HG02943 (cell line): ENCODE measurements around the gene RPS13.
A peak's percentile ranks its signal among the peaks of the same experiment; 100 is the strongest.
"Not testable (repeated sequence)": the region's sequence is repeated elsewhere in the genome, so short reads cannot be mapped to it uniquely, and the experiment has no call there.

Experiments used
- ATAC-seq: cut with Tn5 transposase; IDR thresholded peaks from one replicate; pipeline ENCODE4 v1.9.1; 2021; ENCODE audit warnings: mild to moderate bottlenecking, low read depth, moderate library complexity; ENCODE audit not compliant: unreplicated experiment

The RPS13 gene

GRCh38 chr11:17077520-17078401 is at the start of gene RPS13:
Gene RPS13, minus strand, starts transcription at chr11:17077667. Its CDS starts 26 bp downstream, at chr11:17077641.
- peak; percentile 97 for ATAC-seq

- no peak for ATAC-seq
Measured at GRCh38 chr11:17121981-17122380, 44.5 kb upstream of the RPS13 start.

DNA sequence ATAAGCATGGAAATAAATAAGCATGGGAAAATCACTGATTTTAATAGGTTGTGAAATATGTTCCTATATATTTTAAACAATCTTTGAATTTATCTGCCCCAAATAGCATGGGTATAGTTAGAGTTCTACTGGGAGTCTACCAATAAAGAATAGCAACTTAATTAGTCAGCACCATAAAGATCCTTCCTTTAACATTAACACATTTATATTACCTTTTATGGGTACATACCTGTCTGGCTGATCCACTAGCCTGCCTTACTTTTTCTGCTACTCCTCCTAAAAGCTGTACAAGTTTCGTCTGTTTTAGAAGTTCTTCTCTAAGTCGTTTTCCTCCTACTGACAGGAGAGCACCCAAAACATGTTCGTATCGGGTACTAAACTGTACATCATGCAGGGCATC is 39.8 kb upstream of the RPS13 start:
- no peak for ATAC-seq

DNA sequence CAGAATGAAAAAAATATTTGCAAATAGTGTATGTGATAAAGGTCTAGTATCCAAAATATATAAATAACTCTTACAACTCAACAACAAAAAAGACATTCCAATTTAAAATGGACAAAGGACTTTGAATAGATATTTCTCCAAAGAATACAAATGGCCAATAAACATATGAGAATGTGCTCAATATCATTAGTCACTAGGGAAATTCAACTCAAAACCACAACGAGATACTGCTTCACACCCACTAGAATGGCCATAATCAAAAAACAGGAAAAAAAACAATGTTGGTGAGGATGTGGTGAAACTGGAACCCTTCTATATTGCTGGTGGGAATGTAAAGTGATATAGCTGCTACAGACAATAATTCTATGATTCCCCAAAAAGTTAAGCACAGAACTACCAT is 38.6 kb upstream of the RPS13 start:
- ATAC-seq = no peak

DNA sequence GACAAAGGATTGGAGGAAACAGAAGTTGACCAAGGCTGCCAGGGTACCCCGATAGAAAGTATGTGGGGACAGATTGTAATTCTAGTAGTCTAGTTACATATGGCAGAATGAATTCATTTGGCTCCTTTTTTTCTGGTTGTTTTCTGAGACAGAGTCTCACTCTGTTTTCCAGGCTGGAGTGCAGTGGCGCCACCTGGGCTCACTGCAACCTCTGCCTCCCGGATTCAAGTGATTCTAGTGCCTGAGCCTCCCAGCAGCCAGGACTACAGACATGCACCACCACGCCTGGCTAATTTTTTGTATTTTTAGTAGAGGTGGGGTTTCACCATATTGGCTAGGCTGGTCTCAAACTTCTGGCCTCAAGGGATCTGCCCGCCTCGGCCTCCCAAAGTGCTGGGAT is 30.3 kb upstream of the RPS13 start:
- not testable (repeated sequence) for ATAC-seq

DNA sequence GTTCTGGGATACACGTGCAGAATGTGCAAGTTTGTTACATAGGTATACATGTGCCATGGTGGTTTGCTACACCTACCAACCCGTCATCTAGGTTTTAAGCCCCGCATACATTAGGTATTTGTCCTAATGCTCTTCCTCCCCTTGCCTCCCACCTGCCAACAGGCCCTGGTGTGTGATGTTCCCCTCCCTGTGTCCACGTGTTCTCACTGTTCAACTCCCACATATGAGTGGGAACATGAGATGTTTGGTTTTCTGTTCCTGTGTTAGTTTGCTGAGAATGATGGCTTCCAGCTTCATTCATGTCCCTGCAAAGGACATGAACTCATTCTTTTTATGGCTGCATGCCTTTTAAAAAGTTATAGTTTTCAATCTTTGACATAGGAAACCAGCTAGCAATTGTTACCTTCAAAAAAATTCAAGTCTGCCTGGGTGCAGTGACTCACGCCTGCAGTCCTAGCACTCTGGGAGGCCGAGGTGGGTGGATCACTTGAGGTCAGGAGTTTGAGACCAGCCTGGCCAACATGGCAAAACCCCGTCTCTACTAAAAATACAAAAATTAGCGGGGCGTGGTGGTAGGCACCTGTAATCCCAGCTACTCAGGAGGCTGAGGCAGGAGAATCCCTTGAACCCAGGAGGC is 28.1 kb upstream of the RPS13 start:
- not testable (repeated sequence) for ATAC-seq

DNA sequence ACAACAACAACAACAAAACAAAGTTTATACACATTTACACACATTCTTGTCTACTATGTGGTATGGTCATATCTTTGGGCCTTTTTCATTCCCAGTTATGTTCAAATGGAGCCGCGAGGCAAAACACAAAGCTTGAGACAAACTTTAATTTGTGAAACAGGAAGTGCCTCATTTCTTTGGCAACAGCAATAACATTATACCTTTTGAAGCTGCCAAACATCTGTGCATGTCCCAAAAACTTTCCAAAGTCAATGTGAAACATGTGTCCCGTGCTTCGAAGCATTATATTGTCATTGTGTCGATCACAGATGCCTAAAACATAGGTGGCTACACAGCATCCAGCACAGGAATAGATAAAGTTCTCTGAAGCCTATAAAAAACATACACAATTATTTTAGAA is 25.0 kb upstream of the RPS13 start:
- no peak for ATAC-seq

DNA sequence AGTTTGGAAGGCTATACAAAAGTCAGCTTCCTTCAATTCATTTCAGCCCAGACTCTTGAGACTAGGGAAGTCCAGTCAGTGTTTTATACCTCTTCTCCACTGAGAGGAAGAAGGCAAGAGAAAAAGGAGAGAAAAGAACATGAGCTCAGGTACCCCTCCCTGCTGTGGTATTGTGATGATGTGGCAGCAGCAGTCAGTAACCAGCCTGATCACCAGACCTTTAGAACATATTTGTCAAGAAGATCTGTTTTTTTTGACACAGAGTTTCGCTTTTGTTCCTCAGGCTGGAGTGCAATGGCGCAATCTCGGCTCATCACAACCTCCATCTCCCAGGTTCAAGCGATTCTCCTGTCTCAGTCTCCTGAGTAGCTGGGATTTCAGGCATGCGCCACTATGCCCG is 21.2 kb upstream of the RPS13 start:
- no peak for ATAC-seq

- ATAC-seq = no peak
Measured at GRCh38 chr11:17098038-17098437, 20.6 kb upstream of the RPS13 start.

GRCh38 chr11:17085976-17086375 is 8.5 kb upstream of the RPS13 start:
- not testable (repeated sequence) for ATAC-seq

GRCh38 chr11:17077240-17077519 is 287 bp downstream of the RPS13 start:
- ATAC-seq = peak; percentile 16

- ATAC-seq = no peak
Measured at GRCh38 chr11:17076517-17077239, 789 bp downstream of the RPS13 start.

DNA sequence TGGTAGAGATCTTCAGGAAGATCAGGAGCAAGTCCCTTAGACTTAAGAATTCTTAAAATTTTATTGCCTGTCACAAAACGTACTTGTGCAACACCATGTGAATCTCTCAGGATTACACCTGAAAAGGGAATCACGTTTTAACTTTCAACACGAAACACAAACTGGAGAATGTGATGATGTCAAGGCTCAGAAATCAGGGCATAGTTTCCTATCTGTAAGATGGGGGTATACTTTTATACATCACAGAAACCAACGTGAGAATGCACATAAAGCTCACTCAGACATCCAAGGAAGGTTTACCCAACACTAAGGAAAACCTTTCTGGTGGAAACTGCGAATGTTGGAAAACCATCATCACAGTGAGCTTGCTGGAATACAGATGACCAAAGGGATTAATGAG is 2.0 kb downstream of the RPS13 start:
- no peak for ATAC-seq

DNA sequence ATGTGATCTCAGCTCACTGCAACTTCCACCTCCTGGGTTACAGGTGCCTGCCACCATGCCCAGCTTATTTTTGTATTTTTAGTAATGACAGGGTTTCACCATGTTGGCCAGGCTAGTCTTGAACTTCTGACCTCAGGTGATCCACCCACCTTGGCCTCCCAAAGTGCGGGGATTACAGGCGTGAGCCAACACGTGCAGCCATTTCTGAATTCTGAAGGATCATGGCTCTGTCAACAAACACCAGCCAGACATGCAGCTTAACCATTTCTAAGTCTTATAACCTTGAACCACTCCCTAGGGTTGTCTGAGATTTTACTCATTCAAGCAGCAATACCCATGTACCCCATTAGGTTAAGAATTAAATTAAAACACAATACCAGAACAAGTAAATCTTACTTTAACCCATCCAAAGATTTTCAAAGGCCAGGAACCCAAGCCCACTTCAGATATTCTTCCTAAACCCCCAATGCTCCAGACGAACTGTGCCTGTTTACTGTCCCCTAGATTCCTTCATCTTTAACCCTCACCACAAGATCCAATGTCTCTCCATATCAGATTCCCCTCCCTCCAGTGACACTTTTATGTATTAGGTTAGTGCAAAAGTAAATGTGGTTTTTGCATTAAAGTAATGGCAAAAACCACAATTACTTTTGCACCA is 4.0 kb downstream of the RPS13 start:
- no peak for ATAC-seq

DNA sequence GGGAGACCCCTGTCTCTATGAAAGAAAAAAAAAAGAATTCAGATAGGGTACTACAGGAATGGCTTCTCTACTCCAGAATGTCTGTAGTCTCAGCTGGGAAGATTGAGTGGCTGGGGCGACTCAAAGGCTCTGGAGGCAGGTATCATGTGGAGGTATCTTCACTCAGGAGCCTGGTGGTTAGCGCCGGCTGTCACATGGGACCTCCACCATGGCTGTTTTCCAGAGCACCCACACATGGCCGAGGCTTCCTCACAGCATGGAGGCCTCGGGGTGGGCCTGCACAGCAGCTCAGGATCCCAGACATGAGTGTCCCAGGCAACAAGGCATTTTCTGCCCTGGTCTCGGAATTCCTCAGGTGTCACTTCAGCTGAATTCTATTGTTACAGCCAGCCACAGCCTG is 10.1 kb downstream of the RPS13 start:
- no peak for ATAC-seq

DNA sequence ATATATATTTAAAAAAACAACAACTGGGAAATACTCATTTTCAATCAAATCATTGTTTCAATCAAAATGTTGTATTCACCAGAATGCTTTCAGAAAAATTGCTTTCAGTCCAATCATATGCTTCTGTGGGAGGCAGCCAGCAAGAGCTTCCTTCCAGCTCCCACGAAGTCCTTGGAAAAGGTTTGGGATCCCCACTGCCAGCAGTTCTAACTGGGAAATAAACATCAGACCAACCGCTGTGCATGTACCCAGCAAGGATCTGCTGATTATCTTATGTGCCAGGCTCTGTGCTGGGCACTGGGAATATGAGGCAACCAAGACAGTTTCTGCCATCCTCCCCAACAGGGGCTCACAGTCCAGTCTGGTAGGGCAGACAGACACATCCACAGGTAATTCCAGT is 10.8 kb downstream of the RPS13 start:
- ATAC-seq = no peak

GRCh38 chr11:17063171-17064002 is 14.1 kb downstream of the RPS13 start:
- ATAC-seq = no peak

DNA sequence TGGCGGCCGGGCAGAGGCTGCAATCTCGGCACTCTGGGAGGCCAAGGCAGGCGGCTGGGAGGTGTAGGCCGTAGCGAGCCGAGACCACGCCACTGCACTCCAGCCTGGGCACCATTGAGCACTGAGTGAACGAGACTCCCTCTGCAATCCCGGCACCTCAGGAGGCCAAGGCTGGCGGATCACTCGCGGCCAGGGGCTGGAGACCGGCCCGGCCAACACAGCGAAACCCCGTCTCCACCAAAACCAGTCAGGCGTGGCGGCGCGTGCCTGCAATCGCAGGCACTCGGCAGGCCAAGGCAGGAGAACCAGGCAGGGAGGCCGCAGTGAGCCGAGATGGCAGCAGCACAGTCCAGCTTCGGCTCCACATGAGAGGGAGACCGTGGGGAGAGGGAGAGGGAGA is 26.3 kb downstream of the RPS13 start:
- ATAC-seq = not testable (repeated sequence)

GRCh38 chr11:17048491-17048890 is 29.0 kb downstream of the RPS13 start:
- not testable (repeated sequence) for ATAC-seq

GRCh38 chr11:17046690-17047089 is 30.8 kb downstream of the RPS13 start:
- no peak for ATAC-seq
